B cell (primary cell): ENCODE results near the gene DNAAF3. TPM values are rescaled to one million over a fixed set of nuclear protein-coding genes. Genes with fewer than 3 reads are reported as not detected.
A peak's percentile ranks its signal among the peaks of the same experiment; 100 is the strongest.

ENCODE experiments used
- ATAC-seq: fragments of 200-7000 bp; cut with Tn5 transposase; one replicate; pipeline ENCODE4 v1.10.0; 2021; ENCODE audit warnings: low read depth, mild to moderate bottlenecking, moderate number of reproducible peaks, moderate library complexity
- CTCF ChIA-PET: fragments of 350-600 bp; sonication (Branson Sonifier 250); formaldehyde crosslinking; loops from one replicate; lab custom pipeline; 2021; ENCODE audit warnings: antibody characterized with exemption, inconsistent platforms; lab: Charles Lee
- POLR2A ChIA-PET: fragments of 350-600 bp; sonication (Branson Sonifier 250); formaldehyde crosslinking; loops from one replicate; lab custom pipeline; 2021; ENCODE audit warnings: antibody characterized with exemption; lab: Charles Lee
- DNase-seq: peaks from one replicate; pipeline ENCODE4 v3.0.0; 2013
- H2AFZ ChIP-seq: 2 replicates; pipeline ENCODE4 v1.6.1; 2012; ENCODE audit warnings: mild to moderate bottlenecking, low read depth, low read length; ENCODE audit not compliant: insufficient read depth, poor library complexity, severe bottlenecking
- H3K27ac ChIP-seq, 2 donors: 1 replicate in 1 of 2; 2 replicates in 1 of 2; pipeline ENCODE4 v1.5.1; 2012 to 2013; ENCODE audit warnings: low read length in 2 of 2, mild to moderate bottlenecking in 2 of 2, moderate library complexity in 1 of 2
- H3K27me3 ChIP-seq, 4 experiments: fragments of 200-600 bp in 1 of 4; sonication (generic) in 1 of 4; replicated peaks in 1 of 4; 1 replicate in 2 of 4; 2 replicates in 2 of 4; pipeline versions ENCODE4 v1.6.1 to v1.7.0; 2013 to 2016; ENCODE audit warnings: low read length in 3 of 4, mild to moderate bottlenecking in 2 of 4, mixed read lengths in 1 of 4, moderate library complexity in 1 of 4; ENCODE audit not compliant: insufficient read depth in 4 of 4, control insufficient read depth in 3 of 4; ENCODE audit errors: control extremely low read depth in 1 of 4
- H3K36me3 ChIP-seq, 2 experiments: replicated peaks in 1 of 2; 1 replicate in 1 of 2; 2 replicates in 1 of 2; pipeline versions ENCODE4 v1.6.1 to v1.7.1; 2013; ENCODE audit warnings: low read length in 1 of 2; ENCODE audit not compliant: insufficient read depth in 2 of 2, control insufficient read depth in 1 of 2; ENCODE audit errors: control extremely low read depth in 1 of 2, extremely low read depth in 1 of 2
- H3K4me1 ChIP-seq, 2 donors: fragments of 200-600 bp in 1 of 2; sonication (generic) in 1 of 2; 1 replicate in 1 of 2; 2 replicates in 1 of 2; pipeline versions ENCODE4 v1.5.1 to v1.6.1; 2013 to 2017; ENCODE audit warnings: low read length in 2 of 2; ENCODE audit not compliant: control insufficient read depth in 2 of 2, insufficient read depth in 2 of 2
- H3K4me2 ChIP-seq: replicated peaks from 2 replicates; pipeline ENCODE3; 2012; ENCODE audit warnings: mild to moderate bottlenecking, low read depth, low read length; ENCODE audit not compliant: poor library complexity, severe bottlenecking
- H3K4me3 ChIP-seq, 5 experiments: fragments of 200-600 bp in 1 of 5; sonication (generic) in 1 of 5; 1 replicate in 3 of 5; 2 replicates in 2 of 5; pipeline versions ENCODE4 v1.5.1 to v1.7.0; 2011 to 2016; ENCODE audit warnings: low read length in 4 of 5, mild to moderate bottlenecking in 4 of 5, low read depth in 2 of 5, control low read depth in 1 of 5, moderate library complexity in 1 of 5; ENCODE audit not compliant: insufficient read depth in 1 of 5; ENCODE audit errors: control extremely low read depth in 1 of 5, extremely low read depth in 1 of 5
- H3K79me2 ChIP-seq: fragments of 200-600 bp; sonication (generic); one replicate; pipeline ENCODE4 v1.6.0; 2016; ENCODE audit warnings: low read length; ENCODE audit not compliant: control insufficient read depth, insufficient read depth
- H3K9ac ChIP-seq: fragments of 200-600 bp; sonication (generic); 2 replicates; pipeline ENCODE4 v1.6.1; 2017; ENCODE audit warnings: mild to moderate bottlenecking, low read length, moderate library complexity
- H3K9me3 ChIP-seq, 3 donors: one replicate each; pipeline versions ENCODE4 v1.6.1 to v1.7.1; 2013; ENCODE audit warnings: low read length in 2 of 3; ENCODE audit not compliant: control insufficient read depth in 2 of 3, insufficient read depth in 1 of 3; ENCODE audit errors: control extremely low read depth in 1 of 3
- H4K20me1 ChIP-seq: 2 replicates; pipeline ENCODE4 v1.6.0; 2012; ENCODE audit warnings: mild to moderate bottlenecking, low read length; ENCODE audit not compliant: insufficient read depth, control insufficient read depth, poor library complexity, severe bottlenecking
- H3K27ac Mint-ChIP-seq: one replicate; pipeline ENCODE4 v1.8.0; 2021; ENCODE audit warnings: mixed read lengths
- H3K27me3 Mint-ChIP-seq: one replicate; pipeline ENCODE4 v1.8.0; 2021; ENCODE audit warnings: mixed read lengths
- H3K4me1 Mint-ChIP-seq: one replicate; pipeline ENCODE4 v1.8.0; 2021; ENCODE audit warnings: mixed read lengths
- H3K4me3 Mint-ChIP-seq: one replicate; pipeline ENCODE4 v1.8.0; 2021; ENCODE audit warnings: mixed read lengths
- H3K9me3 Mint-ChIP-seq: one replicate; pipeline ENCODE4 v1.8.0; 2022; ENCODE audit warnings: mixed read lengths; ENCODE audit not compliant: insufficient read depth
- CTCF ChIP-seq: fragments of 200-600 bp; IDR thresholded peaks from one replicate; pipeline ENCODE4 v1.8.0; 2022; ENCODE audit warnings: antibody characterized with exemption, mild to moderate bottlenecking
- EZH2 ChIP-seq: IDR thresholded peaks from 2 replicates; pipeline ENCODE4 v1.6.1; 2012; ENCODE audit warnings: borderline replicate concordance, low read depth, mild to moderate bottlenecking, moderate library complexity, low read length; ENCODE audit not compliant: insufficient read depth, poor library complexity, severe bottlenecking
- WGBS: methylation state at CpG from one replicate; pipeline ENCODE4 v1.1.5; 2013; ENCODE audit warnings: missing lambda C conversion rate; ENCODE audit not compliant: insufficient coverage; 5-methylcytosine and 5-hydroxymethylcytosine counted together
- intact Hi-C: fragments of 100-400 bp; cut with micrococcal nuclease; formaldehyde crosslinking; loops from one replicate; pipeline ENCODE4 v1.10.0; 2022
- polyA minus RNA-seq: library from RNA; depleted of rRNA, polyadenylated mRNA; stranded (reverse); fragments of >200 nt; gene quantifications from 2 replicates; pipeline ENCODE4 v1.2.3, GENCODE V29; 2012
- polyA plus RNA-seq: library from polyadenylated mRNA; depleted of rRNA; stranded (reverse); fragments of >200 nt; gene quantifications from 2 replicates; pipeline ENCODE4 v1.2.3, GENCODE V29; 2012
- total RNA-seq, 2 donors: library from RNA; stranded (reverse); fragments of 120-200 nt in 1 of 2; gene quantifications; 1 replicate in 1 of 2; 2 replicates in 1 of 2; pipeline versions ENCODE4 v1.2.3 to v1.2.4, GENCODE V29; 2013 to 2022

Gene DNAAF3
- total RNA-seq: not detected in 2 replicates
- not detected for total RNA-seq (2013)
- not detected in 2 replicates for polyA plus RNA-seq
- not detected in 2 replicates for polyA minus RNA-seq

- intact Hi-C loops: no loop called here
- peak within 1 kb of the TSS; percentile 47 for H3K4me2 ChIP-seq
- H3K9me3 Mint-ChIP-seq: peaks cover 4% of the 10 kb centered on the region
Measured at GRCh38 chr19:55166530-55167268, at the start of gene DNAAF3. Gene DNAAF3 (minus strand): TSS chr19:55166613. CDS start chr19:55166413, 200 bp downstream.

More at GRCh38 chr19:55166530-55167268, at the start of gene DNAAF3:
- H3K4me1 Mint-ChIP-seq: peaks cover 10% of the 10 kb centered on the region
- Histone ChIP-seq H3K9ac (peak within 1 kb of the TSS; percentile 11), H4K20me1 (no peaks in the 10 kb centered on the region), H2AFZ (no peak within 1 kb of the TSS), H3K4me1 (peaks cover 13 to 18% of the 10 kb centered on the region in 2 donors), H3K79me2 (no peaks in the 10 kb centered on the region), H3K9me3 (peaks cover 0 to 29% (median 0%) of the 10 kb centered on the region in 3 donors), H3K36me3 (no peaks in the 10 kb centered on the region), H3K4me3 (peak within 1 kb of the TSS in 1 of 5 experiments; percentile 1), H3K27me3 (peaks cover 0 to 70% (median 26%) of the 10 kb centered on the region in 4 experiments), H3K27ac (no peak within 1 kb of the TSS)
- no peak for TF ChIP-seq EZH2
- no peak for TF ChIP-seq CTCF
- WGBS: 1% methylated on average over 14 of the region's 33 CpGs
- H3K27ac Mint-ChIP-seq: no peak within 1 kb of the TSS
- peaks cover 60% of the 10 kb centered on the region for H3K27me3 Mint-ChIP-seq
- peak within 1 kb of the TSS; percentile 34 for H3K4me3 Mint-ChIP-seq
- ATAC-seq (peak; percentile 43), DNase-seq (peak; percentile 72)
- POLR2A ChIA-PET: no interaction called here
- CTCF ChIA-PET: interaction anchor here (1.2 kb wide), 1 partner anchor 25 kb away, joined by 3 read pairs; no protein-coding TSS in a partner anchor
